GM21825 (cell line): ENCODE results near the gene TGOLN2.
"Not testable (repeated sequence)": the region's sequence is repeated elsewhere in the genome, so short reads cannot be mapped to it uniquely, and the experiment has no call there.

Source experiments
- ATAC-seq: cut with Tn5 transposase; IDR thresholded peaks from one replicate; pipeline ENCODE4 v1.9.1; 2021; ENCODE audit warnings: mild to moderate bottlenecking, moderate library complexity; ENCODE audit not compliant: unreplicated experiment

The TGOLN2 gene

DNA sequence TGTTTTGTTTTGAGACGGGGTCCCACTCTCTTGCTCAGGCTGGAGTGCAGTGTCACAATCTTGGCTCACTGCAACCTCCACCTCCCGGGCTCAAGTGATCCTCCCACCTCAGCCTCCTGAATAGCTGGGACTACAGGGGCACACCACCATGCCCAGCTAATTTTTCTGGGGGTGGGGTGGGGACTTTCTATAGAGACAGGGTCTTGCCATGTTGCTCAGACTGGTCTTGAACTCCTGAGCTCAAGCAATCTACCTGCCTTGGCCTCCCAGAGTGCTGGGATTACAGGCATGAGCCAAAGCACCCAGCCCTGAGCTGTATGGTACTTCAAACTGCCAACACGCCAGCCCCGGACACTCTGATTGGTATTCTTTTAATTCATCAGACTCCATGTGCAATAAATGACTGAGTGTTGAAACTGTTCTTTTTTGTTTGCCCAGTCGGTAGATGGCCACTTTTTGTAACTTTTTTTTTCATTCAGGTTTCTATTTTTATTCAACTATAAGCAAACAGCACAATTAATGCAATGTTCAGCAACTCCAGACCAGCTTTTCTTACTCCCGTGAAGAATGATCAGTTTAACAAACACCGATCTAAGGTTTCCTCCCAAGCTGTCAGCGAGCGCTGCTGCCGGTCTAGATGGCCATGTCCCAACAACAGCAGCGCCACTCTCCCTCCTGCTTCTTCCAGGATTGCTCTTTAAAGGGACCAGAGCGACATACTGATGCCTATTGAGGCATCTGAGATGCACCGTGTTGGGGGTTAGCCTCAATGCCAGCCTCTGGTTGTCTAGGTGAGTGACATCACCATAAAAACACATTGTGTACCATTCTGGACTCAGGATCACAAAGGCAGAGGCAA lies 12.5 kb upstream of the TGOLN2 start:
- no peak for ATAC-seq

DNA sequence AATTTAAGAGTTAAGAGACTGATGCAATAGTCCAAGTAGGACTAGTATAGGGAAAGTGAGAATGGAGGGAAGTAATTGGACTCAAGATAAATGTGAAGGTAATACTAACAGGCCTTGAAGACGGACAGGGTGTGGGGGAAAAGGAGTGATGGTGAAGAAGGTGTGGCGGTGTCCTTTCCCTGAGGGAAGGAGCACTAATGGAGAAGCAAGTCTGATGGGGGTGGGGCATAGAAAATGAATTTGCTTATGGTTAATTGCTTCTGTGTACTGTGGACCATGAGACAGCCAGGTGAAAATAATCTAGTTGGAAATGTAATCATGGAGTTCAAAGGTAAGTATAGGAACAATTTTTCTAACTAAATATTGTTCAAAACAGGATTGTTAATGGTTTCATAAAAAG lies 7.1 kb upstream of the TGOLN2 start:
- no peak for ATAC-seq

DNA sequence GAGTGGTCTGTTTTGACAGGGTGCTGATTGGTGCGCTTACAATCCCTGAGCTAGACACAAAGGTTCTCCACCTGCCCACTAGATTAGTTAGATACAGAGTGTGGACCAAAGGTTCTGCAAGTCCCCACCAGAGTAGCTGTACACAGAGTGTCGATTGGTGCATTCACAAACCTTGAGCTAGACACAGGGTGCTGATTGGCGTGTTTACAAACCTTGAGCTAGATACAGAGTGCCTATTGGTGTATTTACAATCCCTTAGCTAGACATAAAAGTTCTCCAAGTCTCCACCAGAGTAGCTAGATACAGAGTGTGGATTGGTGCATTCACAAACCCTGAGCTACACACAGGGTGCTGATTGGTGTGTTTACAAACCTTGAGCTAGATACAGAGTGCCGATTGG lies 6.1 kb upstream of the TGOLN2 start:
- ATAC-seq: not testable (repeated sequence)

DNA sequence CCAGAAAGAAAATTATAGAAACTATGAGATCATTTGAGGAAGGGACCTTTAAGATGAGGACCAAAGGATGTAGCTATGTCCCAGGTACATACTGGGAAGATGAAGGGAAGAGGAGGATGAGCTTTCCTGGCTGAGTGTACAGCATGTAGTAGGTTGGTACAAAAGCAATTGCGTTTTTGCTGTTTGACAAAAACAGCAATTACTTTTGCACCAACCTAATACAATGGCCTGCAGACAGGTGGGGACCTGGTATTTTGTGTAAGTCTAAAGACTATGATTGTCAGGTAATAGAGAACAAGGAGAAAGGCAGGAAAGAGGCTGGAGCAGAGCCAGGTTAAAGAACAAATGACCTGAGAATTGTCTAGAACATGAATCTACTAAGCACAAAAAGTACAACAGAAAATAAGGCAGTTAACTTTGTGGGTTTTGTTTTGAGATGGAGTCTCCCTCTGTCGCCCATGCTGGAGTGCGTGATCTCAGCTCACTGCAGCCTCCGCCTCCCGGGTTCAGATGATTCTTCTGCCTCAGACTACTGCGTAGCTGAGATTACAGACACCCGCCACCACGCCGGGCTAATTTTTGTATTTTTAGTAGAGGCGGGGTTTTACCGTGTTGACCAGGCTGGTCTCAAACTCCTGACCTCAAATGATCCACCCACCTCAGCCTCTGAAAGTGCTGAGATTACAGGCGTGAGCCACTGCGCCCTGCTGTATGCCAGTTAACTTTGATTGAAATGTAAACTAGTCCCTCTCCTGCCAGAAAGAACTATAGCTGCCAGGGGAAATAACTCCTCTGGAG lies 3.2 kb upstream of the TGOLN2 start:
- ATAC-seq: no peak

DNA sequence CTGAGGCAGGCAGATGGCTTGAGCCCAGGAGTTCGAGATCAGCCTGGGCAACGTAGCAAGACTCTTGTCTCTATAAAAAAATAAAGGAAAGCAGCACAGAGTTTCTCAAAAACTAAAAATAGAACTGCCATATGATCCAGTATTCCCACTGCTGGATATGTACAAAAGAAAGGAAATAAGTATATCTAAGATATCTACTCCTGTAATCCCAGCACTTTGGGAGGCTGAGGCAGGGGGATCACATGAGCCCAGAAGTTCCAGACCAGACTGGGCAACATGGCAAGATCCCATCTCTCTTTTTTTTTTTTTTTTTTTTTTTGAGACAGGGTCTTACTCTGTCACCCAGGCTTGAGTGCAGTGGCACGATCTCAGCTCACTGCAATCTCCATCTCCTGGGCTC lies 1.9 kb upstream of the TGOLN2 start:
- not testable (repeated sequence) for ATAC-seq

DNA sequence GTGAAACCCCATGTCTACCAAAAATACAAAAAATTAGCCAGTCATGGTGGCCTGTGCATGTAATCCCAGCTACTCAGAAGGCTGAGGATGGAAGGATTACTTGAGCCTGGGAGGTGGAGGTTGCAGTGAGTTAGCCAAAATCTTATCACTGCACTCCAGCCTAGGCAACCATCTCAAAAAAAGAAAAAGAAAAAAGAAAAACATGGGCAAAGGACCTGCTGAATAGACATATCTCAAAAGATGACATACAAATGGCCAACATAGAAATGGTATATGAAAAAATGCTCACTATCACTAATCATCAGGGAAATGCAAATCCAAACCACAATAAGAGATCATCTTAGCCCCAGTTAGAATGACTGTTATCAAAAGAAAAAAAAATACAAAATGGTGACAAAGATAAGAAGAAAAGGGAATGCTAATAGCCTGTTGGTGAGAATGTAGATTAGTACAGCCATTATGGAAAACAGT lies 1.4 kb upstream of the TGOLN2 start:
- no peak for ATAC-seq

DNA sequence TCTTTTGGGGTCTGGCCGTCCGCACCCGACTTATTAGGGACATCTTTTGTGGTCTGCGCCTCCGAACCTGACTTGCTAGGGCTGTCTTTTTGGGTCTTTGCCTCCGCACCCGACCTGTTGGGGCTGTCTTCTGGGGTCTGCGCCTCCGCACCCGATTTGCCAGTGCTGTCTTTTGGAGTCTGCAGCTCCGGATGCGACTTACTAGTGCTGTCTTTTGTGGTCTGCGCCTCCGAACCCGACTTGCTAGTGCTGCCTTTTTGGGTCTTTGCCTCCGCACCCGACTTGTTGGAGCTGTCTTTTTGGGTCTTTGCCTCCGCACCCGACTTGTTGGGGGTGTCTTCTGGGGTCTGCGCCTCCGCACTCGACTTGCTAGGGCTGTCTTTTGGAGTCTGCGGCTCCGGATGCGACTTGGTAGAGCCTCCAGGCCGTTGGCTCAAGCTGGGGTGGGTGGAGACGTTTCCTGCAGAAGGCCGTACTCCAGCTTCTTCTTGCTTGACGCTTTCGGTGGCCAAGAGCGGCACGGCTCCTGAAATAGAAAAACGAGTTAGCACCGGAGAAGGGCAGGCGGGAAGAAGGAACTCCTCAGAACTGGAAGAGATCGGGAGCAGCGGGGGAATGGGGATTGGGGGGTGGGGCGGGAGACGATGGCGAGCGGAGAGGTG lies 498 bp downstream of the TGOLN2 start:
- ATAC-seq: peak; percentile 29

DNA sequence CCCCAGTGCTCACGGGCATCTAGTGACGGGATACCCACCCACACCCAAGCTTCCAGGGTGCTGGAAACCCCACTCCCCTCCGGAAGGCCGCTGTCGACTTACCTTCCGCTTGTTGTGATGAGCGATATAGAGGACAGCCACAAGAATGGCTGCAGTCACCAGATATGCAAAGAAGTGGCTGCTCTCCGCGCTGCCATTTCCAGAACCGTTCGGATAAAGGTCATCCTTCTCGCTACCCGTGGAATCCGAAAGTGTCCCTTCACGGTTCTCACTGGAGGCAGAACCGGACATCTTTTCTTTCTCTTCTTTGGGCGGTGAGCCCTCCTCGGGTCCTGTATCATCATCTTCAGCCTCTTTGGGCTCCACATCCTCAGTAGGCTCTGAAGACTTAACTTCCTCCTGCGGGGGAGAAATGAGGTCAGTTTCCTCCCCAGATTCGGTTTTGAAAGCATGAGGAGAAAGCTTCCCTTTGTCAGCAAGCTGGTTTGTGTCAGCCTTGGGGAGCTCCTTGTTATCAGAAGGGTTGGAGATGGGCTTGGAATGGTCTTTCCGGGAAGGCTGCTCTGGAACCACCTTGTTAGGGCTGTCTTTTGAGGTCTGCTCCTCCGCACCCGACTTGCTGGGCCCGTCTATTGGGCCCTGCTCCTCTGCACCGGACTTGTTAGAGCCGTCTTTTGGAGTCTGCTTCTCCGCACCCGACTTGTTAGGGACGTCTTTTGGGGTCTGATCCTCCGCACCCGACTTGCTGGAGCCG lies 1.2 kb downstream of the TGOLN2 start:
- ATAC-seq: peak; percentile 38

DNA sequence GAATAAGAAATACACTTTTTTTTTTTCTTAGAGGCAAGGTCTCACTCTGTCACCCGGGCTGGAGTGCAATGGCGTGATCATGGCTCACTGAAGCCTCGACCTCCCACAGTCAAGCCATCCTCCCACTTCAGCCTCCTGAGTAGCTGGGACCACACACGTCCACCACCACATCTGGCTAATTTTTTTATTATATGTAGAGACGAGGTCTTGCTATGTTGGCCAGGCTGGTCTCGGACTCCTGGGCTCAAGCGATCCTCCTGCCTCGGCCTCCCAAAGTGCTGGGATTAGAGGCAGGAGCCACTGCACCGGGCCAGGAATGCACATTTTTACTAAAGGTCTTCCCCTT lies 2.4 kb downstream of the TGOLN2 start:
- no peak for ATAC-seq

DNA sequence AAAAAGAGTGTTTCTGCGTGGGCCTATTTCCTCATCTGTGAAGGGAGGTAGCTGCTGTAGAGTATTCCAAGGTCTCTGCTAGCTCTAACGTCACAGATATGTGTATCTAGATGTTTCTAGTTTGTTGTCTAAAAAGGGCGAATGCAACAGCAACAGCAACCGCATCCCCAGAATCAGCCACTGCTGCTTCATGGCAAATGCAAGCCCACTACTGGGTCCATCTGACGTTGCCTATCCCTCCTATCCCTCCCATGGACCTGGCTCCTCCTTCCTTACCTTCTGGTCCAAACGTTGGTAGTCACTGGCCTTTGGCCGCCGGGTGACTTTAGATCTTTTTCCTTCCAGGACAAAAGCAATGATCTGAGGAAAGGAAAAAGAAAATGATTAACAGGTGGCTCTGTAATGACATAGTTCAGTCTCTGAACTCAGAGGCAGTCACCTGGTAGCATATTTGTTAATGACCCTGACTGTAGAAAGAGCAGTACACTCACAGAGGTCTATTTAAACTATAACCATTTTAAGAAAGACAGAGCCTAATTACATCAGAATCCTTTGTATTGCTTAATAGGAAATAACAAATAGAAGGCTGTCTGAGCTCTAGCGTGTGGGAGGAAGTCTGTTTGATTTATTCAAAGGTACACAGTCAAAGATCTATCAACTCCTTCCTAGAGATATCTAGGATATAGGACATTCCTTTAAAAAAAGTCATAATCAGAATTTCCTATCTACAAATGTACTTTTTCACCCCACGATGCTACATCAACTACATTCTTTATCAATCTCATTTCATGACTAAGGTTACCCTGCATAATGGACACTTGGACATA lies 2.9 kb downstream of the TGOLN2 start:
- ATAC-seq: no peak

DNA sequence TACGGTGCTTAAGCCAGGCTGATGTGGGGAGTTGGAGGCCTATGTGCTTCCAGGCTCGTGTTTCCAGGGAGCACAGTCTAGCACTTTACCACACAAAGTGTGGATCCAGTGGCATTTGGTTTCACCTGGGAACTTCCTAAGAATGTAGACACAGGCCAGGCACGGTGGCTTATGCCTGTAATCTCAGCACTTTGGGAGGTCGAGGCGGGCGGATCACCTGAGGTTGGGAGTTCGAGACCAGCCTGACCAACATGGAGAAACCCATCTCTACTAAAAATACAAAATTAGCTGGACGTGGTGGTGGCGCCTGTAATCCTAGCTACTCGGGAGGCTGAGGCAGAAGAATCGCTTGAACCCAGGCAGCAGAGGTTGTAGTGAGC lies 3.8 kb downstream of the TGOLN2 start:
- ATAC-seq: not testable (repeated sequence)

DNA sequence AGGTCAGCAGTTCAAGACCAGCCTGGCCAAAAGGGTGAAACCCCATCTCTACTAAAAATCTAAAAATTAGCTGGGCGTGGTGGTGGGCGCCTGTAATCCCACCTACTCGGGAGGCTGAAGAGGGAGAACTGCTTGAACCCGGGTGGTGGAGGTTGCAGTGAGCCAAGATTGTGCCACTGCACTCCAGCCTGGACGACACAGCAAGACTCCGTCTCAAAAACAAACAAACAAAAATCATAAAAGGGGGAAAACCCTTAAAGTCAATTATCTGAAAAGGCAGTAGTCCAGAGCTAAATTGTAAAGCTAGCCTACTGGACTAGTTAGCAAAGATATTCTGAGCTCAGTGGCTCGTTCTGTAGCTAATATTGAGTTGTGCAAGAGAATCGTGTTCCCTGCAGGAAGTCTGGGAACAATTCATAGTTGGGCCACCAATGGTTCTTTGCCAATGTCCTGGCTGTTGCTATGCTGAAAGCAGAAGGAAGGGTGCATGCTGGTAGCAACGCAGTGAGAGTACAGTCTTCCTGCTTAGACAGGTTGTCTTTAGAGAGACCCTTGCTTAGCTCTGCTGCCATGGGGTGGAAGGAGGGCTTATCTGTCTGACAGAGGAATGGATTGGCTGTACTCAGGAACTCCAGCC lies 4.3 kb downstream of the TGOLN2 start:
- ATAC-seq: no peak

DNA sequence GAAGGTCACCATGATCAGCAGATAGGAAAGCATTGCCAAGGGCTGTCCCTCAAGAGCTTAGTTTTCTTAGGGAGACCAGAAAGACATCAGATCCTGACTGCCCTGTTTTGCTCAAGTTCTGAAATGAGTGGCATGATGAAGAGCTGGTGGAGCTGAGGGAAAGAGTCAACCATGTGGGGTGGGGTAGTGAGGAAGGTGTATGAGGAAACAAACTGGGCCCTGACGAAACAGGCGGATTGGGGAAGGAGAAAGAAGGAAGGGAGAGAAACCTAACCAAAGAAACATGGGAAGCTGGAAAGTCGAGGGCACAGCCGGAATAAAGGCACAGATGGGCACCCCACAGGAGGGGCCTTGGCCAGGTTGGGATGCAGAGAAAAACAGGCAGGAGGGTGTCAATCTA lies 8.0 kb downstream of the TGOLN2 start:
- ATAC-seq: no peak

DNA sequence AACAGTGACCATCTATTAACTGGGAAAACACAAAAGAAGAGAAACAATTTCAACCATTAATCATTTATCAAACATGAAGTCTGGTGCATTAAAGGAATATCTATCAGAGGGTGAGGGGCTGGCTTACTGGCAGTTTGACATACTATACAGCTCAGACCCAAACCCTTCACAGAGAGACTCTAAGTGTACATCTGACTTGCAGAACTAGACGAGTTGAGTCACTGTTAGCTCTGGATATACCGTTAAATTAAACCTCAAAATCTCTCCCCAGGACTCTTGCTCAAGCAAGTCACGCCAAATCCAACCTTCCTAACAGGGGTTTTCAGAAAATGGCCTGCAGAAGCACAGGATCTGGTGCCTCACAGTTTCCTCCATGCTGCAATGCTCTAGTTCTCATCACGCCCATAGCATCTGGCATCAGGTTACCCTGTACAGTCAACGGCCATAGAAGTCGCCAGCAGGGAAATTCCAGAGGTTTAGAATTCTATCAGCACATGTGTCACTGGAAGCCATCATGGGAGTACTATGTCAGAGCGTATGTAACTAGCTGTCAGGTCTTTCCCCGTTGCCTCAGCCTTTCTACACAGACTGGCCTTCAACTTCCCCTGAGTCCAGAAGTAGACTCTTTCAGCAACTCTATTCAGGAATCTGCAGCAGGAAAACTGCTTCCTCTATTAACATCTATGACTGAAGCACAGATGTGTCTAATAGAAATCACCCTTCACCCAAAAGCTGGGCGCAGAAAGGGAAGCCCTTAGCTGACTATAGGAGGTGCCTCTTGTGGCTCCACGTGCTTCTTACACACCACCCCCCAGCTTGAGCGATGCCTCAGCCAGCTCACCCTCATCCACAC lies 9.3 kb downstream of the TGOLN2 start:
- no peak for ATAC-seq

DNA sequence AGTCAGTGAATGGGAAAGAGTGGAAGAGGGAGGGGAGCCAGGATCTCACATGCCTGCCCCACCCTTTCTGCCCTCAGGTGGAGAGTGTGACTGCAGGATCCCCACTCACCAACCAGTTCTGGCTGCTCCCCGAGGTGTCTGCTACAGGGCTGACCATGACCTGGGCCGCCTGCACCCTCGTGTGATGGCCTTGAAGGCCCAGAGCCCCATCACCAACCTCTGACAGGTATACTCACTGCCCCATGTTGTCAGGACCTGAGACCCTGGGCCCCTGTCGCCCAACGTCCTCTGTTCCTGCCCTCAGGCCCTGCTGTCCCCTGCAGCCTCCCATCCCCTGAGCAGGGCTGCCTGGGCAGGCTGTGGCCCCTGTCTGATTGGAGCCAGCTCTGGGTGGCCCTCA lies 11.9 kb downstream of the TGOLN2 start:
- not testable (repeated sequence) for ATAC-seq

DNA sequence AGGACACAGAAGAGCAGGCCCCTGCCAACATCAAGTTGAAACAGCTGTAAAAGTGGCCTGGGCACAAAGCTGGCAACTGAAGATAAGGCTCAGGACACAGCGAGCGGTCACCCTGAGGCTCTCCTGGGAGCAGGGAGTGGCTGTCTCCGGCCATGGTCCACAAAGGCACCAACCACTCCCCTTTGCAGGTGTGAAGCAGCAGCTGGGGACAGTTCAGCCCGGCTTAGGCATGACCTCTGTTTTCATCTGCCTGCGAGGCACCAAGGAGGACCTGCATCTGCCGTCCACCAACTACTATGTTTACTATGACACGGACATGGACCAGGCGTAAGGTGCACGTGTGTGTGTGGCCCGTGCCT lies 12.9 kb downstream of the TGOLN2 start:
- ATAC-seq: no peak

DNA sequence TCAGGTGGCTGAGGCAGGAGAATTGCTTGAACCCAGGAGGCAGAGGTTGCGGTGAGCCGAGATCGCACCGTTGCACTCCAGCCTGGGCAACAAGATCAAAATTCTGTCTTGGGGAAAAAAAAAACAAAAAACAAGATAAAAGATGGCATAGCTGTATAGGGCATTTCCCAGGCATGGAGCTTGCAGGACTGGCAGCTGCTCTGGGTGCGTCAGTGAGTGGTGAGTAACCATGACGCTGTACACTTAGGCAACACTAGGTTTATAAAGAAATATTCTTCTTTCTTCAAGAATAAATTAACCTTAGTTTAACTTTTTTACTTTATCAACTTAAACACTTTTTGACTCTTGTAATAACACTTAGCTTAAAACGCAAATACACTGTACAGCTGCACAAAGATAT lies 15.4 kb downstream of the TGOLN2 start:
- no peak for ATAC-seq

DNA sequence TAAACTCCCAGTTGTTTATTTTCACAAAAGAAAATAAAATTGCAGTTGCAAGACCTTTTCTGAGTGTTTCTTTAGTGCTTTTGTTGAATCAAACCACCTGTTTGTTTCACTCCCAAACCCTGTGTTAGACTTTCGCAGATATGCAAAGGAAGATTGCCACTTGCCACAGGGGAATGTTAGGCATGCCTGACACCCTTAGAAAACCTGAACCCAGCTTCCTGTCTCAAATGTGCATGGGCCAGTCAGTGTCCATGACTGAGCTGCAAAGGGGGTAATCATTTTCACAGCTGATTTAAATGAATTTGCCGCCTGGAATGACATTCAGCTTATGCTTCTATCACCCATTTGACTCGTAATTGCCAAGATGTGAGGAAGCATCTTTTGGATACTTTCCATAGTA lies 17.5 kb downstream of the TGOLN2 start:
- ATAC-seq: peak; percentile 49
